GM13976 (cell line): ENCODE data around the gene NALCN.
A peak's percentile ranks its signal among the peaks of the same experiment; 100 is the strongest.

Experiments
- DNase-seq: peaks from one replicate; pipeline ENCODE4 v3.0.0; 2012; ENCODE audit warnings: low spot score
- CTCF ChIP-seq: IDR thresholded peaks from 2 replicates; pipeline ENCODE4 v1.5.1; 2012; ENCODE audit warnings: borderline replicate concordance, mild to moderate bottlenecking; ENCODE audit not compliant: insufficient read depth; ENCODE audit errors: extremely low read depth, missing control alignments, control extremely low read depth
- in situ Hi-C: fragments of 300-500 bp; cut with MboI; formaldehyde crosslinking; loops from one replicate; pipeline ENCODE4 v1.12.0; 2022; ENCODE audit warnings: low sequenced_read_pairs, mixed read lengths, inconsistent platforms; ENCODE audit not compliant: unreplicated experiment

NALCN gene

GRCh38 chr13:101264931-101265330 is 151.4 kb downstream of the NALCN start:
- no peak for DNase-seq
- TF ChIP-seq CTCF, result no peak
- in situ Hi-C loops, result no loop called here

GRCh38 chr13:101262306-101262705 is 154.0 kb downstream of the NALCN start:
- no peak for TF ChIP-seq CTCF
- in situ Hi-C loops, result no loop called here
- no peak for DNase-seq

GRCh38 chr13:101258509-101258908 is 157.8 kb downstream of the NALCN start:
- in situ Hi-C loops, result no loop called here
- no peak for DNase-seq
- no peak for TF ChIP-seq CTCF

GRCh38 chr13:101258071-101258470 is 158.2 kb downstream of the NALCN start:
- peak; percentile 42 for DNase-seq
- in situ Hi-C loops, result no loop called here
- TF ChIP-seq CTCF, result no peak

GRCh38 chr13:101248739-101249514 is 167.4 kb downstream of the NALCN start:
- in situ Hi-C loops, result no loop called here
- no peak for DNase-seq
- no peak for TF ChIP-seq CTCF

GRCh38 chr13:101242720-101243119 is 173.6 kb downstream of the NALCN start:
- no peak for DNase-seq
- no peak for TF ChIP-seq CTCF
- in situ Hi-C loops, result no loop called here

GRCh38 chr13:101238555-101238954 is 177.8 kb downstream of the NALCN start:
- no peak for TF ChIP-seq CTCF
- no peak for DNase-seq
- in situ Hi-C loops, result no loop called here
